Stomach (tissue), 4 donors: Measurements from ENCODE around the gene IFNK.

Experiments
- CTCF ChIP-seq, 7 experiments: fragments of 450-650 bp in 4 of 7; fragments of 200-600 bp in 3 of 7; sonication (generic) in 3 of 7; IDR thresholded peaks; one replicate each; pipeline ENCODE4 v1.5.1; 2016 to 2019; ENCODE audit warnings: antibody characterized with exemption in 7 of 7, control low read depth in 2 of 7, mild to moderate bottlenecking in 1 of 7
- EP300 ChIP-seq: sonication (generic); formaldehyde crosslinking; IDR thresholded peaks from one replicate; pipeline ENCODE4 v1.6.1; 2017; ENCODE audit warnings: antibody characterized with exemption
- POLR2AphosphoS5 ChIP-seq, 3 donors: sonication (generic); formaldehyde crosslinking; IDR thresholded peaks; one replicate each; pipeline ENCODE4 v1.6.1; 2016; ENCODE audit warnings: antibody characterized with exemption in 3 of 3

GRCh38 chr9:27565696-27566095, 41.6 kb downstream of the IFNK start:
- TF ChIP-seq CTCF (IDR thresholded peaks at IDR 0.05) (no peak), EP300 (no peak), POLR2AphosphoS5 (IDR thresholded peaks at IDR 0.05) (no peak)
